CD4-positive, alpha-beta T cell treated with Interleukin-17A for 4 hours (primary cell): ENCODE measurements around the gene CLK4.
A peak's percentile ranks its signal among the peaks of the same experiment; 100 is the strongest.

Experiments used
- DNase-seq: peaks from one replicate; pipeline ENCODE4 v3.0.0-alpha.2; 2020; ENCODE audit warnings: mixed read lengths

The CLK4 gene

DNA sequence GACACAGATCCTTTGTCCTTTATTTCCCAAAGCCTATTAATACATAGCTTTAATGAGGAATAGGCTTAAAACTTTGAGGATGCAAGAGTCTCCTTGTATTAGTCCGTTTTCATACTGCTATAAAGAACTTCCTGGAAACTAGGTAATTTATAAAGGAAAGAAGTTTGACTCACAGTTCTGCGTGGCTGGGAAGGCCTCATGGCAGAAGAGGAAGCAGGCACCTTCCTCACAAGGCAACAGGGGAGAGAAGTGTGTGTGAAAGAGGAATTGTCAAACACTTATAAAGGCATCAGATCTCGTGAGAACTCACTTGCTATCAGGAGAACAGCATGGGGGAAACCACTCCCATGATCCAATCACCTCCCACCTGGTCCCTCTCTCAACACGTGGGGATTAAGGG lies 5.4 kb upstream of the CLK4 start:
- DNase-seq = no peak

DNA sequence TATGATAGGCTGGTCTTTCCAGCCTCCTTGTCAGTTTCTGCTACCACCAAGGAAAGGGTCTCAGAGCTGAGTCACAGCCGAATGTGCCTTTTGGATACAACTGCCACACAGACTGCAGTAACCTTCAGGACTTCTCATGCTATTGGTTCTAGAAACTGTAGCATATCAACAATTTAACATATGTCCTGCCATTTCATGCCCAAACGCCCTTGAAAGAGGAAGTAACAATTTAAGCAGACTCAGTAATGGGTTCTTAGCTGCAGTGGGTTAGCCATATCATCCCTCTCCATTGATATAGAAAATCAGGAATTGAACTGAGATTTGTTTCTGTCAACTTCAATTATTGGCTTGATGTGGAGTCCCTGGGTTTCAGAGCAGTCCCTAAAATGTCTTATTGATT lies 4.1 kb upstream of the CLK4 start:
- no peak for DNase-seq

DNA sequence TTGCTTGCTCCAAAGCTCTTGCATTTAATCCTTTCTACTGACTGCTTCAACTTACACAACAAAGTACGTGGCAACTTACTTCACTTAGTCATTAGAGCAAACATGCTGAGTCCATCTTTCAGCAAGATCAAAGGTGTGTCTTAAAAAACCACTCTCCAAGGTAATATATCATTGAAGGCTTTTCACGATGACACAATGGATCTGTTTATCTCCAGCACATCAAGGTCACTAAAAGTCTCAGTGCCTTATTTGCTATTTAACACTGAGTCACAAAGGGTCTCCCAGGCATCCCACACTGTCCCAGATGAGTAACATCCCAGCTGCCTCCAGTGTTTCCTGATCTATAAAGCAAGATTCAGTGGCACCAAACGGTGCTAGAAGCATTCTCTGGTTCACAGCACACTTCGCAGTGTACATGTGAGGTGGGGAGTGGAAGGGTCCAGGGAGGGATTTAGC lies 3.7 kb upstream of the CLK4 start:
- DNase-seq = no peak

DNA sequence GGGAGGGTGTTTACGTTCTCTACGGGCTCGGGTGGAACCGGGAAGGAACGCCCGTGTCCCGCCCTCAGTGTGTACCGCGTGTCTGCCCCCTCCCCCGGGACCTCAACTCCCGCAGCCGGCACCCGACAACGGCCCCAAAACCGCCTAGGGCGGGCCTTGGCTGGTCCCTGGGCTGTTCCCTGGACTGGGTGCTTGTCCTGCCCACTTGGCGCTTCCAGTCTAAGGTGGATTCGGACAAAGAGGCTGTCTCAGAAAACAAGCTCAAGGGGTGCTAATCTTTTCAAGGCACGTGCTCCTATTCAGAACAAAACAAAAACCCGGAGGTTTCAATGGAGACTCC lies 379 bp upstream of the CLK4 start:
- no peak for DNase-seq

DNA sequence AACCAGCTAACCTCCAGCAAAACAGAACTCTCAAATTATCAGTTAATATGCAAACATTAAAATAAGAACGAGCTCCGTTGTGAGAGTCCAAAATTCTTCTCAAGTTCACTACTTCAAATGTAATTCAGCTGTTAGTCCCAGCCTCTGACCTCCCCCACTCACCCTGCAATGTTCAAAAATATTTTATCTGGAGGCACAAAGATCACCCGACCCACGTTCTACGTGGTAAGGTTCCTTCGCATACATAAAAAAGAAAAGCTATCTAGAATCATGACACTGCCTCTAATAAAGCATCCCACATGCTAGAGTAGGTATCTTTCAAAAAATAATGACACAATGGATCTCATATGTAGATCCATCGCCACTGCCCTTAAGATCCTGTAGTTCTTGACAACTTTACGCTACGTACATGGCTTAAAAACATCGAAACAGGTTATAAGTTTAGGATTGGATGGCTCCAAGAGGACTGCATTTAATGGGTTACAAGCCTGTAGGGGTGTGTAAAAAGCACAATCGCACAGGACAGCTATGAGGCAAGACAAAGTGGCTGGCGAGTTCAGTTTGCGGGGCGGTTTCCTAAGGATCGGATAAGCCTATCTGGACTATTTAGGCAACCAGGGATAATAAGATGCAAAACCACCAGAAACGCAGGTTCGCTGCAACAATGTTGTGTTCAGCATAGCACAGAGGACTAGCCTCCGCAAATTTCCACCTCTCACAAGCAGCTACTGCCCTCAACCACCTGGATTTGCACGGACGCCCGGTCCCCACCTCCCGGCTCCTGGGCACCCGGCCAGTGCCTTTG lies 969 bp downstream of the CLK4 start:
- no peak for DNase-seq

DNA sequence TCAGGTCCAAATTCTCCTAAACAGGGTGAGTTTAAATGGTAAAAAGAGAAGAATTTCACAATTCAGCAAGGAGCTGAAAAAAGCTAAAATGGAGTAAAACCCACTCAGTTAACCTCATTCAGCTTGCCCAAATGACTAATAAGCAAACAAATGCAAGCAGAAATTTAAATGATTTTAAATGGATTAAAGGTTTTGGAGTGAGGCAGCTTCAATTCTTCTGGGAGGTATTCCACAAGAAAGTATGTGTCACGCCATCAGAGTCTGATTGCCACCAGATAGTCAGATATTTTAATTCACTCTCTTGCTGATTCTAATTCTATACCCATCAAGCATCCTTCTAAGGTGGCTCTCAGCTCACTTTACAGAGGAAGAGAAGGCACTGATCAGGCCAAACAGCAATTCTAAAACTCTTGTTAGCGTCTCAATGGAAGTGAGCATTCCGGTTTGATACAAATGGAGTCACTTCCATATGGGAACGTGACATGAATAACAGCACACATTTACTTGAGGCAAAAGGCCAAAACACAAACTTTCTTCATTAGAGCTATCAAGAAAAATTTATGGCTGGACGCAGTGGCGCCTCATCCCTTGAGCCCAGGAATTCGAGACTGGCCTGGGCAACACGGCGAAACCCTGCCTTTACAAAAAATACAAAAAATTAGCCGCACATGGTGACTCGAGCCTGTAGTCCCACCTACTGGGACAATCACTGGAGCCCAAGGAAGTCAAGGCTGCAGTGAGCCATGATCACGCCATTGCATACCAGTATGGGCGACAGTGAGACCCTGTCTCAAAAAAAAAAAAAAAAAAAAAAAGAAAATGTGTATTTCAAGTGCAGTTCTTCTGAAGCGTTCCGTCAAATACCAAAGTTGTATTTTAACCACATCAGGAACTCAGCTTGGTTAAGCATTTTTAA lies 2.0 kb downstream of the CLK4 start:
- no peak for DNase-seq

DNA sequence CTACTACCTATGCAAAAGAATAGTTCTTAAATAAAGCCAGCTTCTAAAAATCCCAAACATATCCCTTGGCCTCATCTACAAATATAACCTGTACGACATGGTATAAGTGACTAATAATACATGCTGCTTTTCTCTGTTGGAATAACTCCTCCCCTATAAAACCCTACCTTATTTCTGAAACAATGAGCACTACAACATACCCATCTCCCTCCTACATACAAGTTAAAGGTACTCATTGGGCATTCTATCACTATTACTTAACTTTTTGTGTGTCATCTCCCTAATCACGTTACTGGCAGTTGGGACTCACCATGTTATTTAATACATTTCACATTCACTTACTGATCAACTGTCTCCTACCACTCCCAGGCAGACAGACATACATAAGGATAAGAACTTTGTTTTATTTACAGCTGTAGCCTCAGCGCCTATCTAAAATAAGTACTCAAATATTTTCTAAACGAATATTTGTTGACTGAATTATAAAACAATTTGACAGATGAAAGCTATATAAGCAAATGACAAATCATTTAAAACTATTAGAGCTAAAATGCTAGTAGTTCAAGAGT lies 4.1 kb downstream of the CLK4 start:
- no peak for DNase-seq

DNA sequence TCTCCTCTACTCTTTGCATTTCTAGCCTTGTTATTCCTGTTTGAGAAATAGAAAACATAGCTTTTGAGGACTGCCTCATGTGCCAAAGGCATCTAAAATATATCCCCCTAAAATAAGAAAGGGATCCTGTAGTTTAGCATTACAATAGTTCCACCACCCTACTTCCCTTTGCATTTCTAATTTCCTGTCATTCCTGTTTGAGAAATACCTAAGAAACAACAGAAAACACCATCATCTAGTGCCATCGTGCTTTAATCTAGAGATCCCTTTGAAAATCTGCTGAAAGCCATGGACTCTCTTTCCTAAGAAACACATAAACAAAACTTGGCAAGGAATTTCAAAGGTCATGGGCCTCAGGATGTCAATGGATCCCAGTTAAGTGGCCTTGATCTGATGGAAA lies 7.5 kb downstream of the CLK4 start:
- DNase-seq = no peak

DNA sequence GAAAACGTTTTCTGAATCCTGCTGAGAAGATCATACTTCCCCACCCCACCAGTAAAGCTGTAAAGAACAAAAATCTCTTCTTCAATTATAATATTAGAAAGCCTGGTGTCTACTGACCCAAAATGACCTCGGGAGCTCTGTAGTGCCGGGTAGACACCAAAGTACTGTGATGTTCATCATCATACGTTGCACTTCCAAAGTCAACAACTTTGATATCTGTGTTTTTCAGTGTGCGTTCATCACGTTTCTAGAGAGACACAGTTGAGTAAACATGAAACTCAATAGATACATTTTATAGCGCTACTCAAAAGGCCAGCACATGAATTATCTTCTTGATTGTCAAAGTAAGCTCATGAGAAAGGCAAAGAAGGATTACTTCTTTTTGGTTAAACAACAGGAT lies 14.6 kb downstream of the CLK4 start:
- no peak for DNase-seq

DNA sequence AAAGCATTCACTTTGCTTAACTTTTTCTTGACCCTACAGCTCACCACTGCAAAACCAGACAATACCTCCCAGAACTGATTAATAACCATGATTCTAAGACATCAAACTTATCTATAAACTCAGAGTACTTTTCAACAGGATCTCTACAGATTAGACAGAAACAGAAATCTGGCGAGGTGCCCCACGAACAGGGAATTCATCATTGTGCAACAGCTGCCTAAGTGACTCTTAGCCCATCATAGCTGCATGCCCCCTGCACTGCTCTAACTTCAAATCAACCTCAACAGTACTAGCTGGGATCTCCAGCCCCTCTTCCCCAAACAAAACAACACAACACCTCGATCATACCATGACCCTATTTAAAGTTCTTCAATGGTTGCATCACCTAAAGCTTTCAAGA lies 20.6 kb downstream of the CLK4 start:
- DNase-seq = no peak

DNA sequence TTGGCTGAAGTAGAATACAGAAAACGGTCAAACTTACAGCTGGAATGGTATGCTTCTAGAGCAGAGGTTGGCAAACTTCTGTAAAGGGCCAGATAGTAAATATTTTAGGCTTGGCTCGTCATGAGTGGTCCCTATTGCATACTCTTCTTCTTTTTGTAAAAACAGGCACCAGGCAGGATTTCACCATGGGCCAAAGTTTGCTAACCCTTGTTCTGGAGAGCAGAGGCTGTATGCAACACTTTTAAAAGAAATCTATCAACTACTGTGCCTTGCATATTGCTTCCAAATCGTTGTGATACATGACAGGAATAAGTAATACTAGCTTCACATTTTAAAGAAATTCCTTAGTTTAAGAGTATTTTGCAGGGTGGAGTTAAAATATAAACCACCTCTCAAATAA lies 21.1 kb downstream of the CLK4 start:
- DNase-seq = no peak

DNA sequence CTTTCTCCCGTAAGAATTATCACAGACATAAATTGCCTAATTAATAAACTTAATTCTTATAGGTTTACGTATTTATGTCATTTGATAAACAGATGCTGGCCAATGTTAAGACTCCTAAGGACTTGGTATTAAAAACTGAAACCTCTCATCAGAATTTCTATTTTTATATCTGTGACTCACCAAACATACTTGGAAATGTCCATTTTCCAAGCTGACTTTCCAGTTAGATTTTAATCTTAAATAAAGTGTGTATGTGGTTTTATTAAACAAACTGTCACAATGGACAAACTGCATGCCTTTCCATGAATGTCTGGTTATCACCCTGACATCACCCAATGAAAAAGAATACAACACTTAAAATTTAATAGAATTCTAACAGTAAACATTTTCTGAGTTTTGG lies 24.1 kb downstream of the CLK4 start:
- no peak for DNase-seq

DNA sequence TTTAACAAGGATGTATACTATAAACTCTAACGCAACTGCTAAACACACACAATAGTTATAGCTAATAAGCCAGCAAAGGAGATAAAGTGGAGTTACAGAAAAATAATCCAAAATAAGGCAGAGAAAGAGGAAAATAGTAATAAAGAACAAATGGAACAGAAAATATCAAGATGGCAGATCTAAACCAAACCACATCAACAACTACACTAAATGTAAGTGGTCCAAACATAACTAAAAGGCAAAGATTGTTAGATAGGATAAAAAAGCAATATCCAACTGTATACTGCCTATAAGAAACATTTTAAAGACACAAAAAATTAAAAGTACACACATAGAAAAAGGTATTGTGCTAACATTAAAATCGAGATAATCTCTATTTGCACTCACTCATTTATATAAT lies 31.1 kb downstream of the CLK4 start:
- DNase-seq = no peak

DNA sequence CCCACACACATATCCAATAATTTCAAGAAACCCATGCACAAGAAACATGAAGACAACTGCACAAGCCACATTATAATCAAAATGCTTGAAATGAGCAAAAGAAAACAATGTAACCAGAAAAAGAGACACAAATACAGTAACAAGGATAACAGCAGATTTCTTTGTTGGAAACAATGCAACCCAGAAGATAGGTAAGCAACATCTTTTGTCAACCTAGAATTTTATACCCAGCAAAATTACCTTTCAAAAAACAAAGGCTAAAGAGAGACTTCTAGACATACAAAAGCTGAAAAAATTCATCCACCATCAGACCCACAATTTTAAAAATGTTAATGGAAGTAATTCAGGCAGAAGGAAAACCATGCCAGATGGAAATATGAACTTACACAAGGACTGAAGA lies 31.7 kb downstream of the CLK4 start:
- DNase-seq = no peak

DNA sequence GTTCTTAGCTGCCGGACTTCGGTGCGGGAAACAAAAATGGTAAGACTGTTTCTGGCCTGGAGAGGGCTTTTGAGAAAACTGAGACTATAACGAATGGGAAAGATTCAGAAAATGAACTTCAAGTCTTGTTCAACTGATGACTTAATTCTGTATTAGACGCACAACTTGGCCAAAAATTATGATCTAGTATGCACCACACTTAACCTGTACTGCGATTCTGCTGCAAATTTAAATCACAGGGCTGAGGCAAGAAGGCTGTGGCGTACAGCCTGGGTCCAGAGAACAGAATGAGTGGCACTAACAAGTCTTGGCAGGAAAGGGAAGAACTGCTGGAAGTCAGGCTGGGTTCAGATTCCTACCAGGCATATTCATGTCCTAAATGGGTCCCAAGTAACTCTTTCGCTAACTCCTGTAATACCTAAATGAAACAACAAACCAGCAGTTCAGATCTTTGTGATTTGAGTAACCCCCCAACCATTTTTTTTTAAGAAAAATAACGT lies 35.9 kb downstream of the CLK4 start:
- no peak for DNase-seq

DNA sequence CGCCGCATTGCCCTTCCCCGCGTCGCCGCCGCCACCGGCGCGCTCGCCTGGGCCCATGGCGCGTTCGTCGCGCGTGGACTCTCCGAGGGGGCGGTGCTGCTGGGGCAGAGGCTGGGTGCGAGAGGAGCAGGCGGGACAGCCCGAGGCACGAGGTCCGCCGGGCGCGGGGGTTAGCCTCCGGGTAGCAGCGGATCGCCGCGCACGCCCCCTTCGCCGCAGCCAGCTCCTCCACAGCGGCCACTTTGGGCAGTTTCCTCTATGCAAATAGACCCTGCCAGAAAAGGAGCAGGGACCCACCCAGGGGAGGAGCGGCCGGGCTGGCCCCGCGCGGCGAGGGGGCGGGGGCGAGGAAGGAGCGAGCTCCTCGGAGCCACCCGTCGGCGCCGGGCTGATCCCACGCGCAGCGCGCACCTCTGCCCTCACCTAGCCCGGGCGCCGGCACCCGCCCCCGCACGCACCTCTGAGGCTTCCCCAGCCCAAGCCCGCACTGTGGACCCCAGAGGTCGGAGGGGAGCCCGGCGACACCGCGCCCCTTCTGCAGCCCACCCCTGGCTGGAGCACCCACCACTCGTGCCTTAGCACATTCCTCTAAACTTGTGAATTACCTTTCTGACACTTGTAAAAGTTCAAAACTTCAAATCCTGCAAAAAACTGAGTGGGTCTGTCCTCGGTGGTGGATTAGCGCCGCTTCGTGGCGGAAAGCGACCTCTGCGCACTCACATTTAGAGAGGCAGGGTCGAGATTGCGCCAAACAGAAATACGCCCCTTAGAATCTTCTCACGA lies 36.5 kb downstream of the CLK4 start, which contains the start of gene COL23A1:
Gene COL23A1, minus strand, starts transcription at position 253 of the 783 bp plus-strand sequence.
- DNase-seq = peak; percentile 60

DNA sequence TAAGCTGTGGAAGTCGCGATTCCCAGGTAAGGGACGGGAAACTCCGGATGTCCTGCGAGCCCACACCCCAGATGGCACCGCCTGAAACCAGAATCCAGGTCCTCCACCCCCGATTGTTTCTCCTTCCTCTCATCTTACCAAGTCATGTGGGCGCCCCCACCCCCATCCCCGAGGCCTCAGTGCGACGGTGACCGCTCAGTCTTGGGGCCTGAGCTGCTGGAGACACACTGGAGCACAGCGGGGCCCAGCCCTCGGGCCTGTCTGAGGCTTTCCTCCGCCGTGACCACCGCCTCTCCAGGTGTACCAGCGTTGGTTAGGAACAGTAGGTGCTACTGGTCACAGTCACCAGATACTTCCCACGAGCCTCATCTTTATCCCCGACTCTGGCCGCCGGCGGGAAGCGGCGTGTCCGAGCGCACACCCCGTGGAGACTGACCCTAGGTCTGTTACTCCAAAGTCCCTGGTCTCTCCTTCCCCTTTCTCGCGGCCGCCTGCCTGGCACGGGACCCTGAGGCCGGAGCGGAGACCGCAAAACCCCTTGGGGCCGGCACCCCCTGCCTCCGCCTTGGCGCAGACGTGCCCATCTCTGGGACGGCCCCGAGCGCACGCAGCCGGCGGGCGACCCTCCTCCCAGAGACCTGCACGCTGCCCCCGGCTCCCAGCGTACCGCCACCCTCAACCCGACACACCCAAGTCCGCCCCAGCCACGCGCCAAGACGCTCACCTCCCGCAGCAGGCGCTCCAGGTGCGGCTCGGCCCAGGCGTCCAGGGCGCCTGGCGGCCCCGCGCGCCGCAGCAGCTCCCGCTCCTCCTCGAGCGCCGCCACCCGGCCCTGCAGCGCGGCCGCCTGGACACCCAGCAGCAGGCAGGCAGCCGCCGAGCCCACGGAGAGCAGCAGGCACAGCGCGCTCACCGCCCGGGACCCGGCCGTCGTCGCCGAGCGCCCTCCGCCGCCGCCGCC lies 37.4 kb downstream of the CLK4 start:
- no peak for DNase-seq

DNA sequence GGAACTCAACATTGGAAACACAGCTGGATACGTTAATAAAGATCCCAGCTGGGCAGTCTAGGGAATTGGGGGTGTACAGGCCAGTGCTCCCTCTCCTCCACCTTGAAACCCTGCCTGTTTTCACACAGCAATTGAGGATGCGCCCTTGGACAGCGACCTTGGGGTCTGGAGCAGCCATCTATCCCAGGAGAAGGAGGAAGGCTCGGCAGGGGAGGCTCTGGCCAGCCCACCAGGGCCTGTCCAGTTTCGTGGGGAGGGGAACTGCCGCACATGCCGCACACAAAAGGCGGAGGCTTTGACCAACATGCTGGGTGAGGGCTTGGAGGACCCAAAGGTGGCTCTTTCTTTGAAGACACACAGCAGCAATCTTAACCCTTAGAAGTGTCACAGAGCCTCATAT lies 38.1 kb downstream of the CLK4 start:
- no peak for DNase-seq

DNA sequence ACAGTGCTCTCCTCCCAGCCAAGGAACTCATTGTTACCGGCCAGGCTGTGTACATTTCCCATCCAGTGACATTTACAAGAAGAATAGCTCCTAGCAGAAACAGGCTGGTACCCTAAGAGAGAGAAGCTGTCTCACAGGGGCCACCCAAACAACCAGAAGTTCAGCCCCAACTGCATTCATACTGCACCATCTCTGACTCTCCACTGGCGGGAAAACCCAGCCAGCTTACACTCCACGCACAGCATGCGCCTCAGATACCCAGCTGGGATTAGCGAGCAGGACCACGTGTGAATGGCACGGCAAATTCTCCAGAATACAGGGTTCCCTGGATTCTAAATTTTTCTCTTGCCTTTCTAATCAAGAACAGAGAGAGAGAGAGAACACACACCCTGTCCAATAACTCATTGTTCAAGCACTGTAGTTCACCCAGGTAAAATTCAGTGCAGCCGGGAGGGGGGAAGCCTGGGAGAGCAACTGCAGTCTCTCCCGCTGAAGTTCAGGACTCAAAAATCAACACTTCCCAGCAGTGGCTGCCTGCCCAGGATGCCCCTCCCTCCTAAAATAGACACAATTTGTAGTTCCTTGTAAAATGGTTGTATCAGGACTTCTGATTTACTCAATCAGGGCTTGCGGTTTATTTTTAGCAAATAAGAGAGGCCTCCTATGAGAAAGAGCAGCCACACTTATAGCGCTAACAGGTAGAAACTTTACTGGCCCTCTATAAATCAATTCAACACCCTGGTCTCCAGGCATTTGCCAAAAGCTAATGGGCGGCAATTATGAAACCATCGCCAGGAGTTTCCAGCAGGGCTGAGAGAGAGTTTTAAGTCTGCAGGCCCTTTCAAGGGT lies 38.9 kb downstream of the CLK4 start:
- DNase-seq = no peak

DNA sequence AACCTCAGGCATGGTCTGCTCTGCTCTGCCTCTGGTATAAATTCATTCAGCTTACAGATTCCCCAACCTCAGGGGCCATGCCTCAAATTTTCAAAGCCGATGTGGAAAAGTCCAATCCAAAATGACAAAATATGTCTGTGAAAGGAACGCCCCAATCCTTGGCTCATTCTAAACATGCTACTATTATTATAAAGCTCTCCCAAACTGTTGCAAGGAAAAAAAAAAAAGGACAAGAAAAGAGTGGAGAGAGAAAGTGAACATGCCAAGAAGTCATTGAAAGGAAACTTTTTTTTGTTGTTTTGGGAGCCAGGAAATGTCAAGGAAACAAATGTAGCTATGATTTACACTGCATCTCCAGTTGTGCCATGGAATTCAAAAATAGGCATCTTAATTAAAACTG lies 40.5 kb downstream of the CLK4 start:
- DNase-seq = no peak

DNA sequence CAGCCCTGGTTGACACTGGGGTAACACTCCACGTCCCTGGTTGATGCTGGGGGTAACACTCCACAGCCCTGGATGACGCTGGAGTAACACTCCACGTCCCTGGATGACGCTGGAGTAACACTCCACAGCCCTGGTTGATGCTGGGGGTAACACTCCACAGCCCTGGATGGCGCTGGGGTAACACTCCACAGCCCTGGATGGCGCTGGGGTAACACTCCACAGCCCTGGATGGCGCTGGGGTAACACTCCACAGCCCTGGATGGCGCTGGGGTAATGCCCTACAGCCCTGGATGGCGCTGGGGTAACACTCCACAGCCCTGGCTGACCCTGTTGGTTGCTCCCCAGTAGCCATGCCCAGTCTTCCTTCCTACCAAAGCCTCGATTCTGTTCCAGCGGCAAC lies 41.4 kb downstream of the CLK4 start:
- peak; percentile 54 for DNase-seq
